T-helper 9 cell (primary cell): ENCODE results near the gene IQSEC3.
"Not testable (repeated sequence)": the region's sequence is repeated elsewhere in the genome, so short reads cannot be mapped to it uniquely, and the experiment has no call there.

Experiments used
- DNase-seq: peaks from one replicate; pipeline ENCODE4 v3.0.0-alpha.2; 2020

Gene IQSEC3

GRCh38 chr12:113347-113746 is 46.8 kb downstream of the IQSEC3 start:
- DNase-seq = no peak

DNA sequence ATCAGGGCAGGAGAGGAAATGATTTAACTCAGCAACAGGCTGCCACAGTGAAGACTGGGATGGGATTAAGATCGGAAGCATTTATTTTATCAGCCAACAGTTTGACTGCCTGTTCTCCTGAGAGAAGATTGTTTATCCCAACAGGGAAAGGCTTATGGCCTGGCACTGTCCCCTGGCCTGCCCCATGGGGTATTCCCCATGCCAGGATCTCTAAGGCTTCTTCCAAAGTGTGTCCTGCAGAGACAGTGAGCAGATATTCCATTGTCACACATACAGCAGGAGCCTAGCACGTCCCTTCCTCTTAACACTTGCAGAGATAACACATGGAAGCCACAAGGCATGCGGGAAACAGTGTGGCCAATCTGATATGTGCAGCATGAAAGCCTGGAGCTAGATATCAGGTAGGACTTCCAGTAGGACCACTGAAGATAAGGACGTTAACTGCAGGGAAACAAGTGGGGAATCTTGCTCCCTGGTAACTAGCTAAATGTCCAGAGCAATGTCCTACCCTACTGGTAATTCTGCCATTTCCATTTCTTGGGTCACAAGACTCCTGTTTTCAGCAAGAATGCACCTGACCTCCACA is 48.2 kb downstream of the IQSEC3 start:
- no peak for DNase-seq

DNA sequence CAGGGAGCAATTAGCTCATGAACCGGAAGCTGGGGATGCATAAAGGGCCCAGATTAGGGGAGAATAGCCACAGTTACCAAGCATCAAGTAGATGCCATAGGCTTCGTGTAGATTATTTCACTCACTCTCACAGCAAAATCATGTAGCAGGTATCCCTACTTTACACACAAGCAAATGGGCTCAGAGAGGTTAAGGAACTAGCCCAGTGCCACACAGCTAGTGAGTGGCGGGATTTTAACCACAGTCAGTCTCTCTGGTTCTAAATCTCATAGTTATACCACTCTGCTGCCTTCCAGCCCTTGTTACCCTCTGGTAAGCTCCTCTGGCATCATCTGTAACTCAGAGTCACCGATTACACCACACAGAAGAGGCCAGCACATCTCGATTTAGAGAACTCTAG is 49.0 kb downstream of the IQSEC3 start:
- DNase-seq = no peak

DNA sequence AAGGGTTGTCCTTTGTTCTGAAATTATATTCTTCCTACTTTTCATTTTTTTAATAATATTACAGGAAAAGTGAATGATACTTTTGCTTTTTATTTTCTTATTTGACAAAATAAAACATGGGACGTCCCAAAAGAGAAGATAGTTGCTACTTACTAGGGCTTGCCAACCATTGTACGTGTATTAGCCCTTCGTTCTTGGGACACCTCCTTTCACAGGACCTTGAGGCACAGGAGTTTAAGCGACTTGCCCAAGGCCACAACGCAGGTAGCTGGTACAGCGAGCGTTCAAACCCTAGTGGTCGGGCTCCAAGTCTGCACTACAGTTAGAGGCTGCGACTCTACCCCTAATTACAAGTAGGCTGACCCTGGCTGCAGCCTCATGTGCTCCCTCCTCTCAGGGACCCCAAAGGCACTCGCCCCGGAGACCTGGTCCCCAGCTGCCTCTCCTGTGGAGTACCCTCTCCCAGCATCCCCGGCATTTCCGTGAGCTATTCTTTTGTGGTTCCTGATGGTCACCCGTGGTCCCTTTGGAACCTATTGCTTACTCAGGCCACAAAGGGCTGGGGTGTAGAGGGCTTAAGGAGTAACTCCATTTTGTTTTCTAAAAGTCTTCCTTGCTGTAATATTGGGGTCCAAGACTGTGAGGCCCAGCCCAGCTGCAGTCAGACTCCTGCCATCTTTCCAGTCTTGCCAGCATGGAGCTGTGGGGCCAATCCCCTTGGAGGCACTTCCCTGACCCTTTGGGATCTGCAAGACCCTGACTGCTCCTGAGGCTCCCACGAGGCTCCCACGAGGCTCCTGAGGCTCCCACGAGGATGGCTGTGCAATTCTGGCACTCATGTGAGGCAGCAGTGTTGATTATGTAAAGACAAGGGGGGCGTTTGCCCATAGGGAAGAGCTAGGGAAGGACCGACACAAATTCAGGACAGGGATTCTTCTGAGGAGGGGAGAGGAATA is 49.7 kb downstream of the IQSEC3 start:
- DNase-seq = no peak

- no peak for DNase-seq
Observed at GRCh38 chr12:117311-117710, 50.7 kb downstream of the IQSEC3 start.

GRCh38 chr12:117816-118345 is 51.3 kb downstream of the IQSEC3 start:
- DNase-seq = no peak

GRCh38 chr12:118591-118990 is 52.0 kb downstream of the IQSEC3 start:
- DNase-seq = no peak

DNA sequence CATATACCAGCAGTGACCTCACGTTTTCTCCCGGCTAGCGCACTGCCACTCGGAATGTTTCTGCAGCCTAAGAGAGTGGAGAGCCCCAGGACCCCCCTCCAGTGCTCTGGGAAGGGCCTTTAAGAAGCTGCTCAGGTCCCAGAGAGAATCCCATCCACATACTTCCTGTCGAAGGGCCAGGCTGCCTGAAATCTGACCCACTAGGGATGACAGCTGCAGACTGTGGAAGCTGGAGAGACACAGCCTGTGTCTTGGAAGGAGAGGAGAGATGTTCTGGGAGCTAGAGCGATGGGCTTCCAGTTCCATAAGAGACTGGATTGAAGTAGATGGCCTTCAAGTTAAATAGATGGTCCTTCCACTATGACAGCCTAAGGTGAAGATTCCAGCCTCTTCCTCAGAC is 54.4 kb downstream of the IQSEC3 start:
- DNase-seq = no peak

GRCh38 chr12:121647-122046 is 55.1 kb downstream of the IQSEC3 start:
- no peak for DNase-seq

DNA sequence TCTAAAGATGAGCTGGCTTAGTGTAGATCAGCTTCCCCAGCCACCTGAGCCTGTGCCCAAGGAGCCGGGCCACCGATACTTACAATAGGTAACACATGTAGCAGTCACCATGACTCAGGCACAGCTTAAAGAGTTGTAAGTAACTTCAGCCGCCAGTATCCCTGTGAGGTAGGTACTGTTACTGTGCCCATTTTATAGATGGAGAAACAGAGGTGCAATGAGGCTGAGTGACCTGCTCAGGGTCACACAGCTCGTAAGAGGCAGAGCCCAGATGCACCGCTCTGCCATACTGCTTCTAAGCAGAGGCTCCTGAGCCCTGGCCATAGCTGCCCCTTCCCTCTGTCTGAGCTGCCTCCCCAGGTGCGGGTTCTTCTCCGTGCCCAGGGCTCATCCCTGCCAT is 58.5 kb downstream of the IQSEC3 start:
- no peak for DNase-seq

GRCh38 chr12:125566-125965 is 59.0 kb downstream of the IQSEC3 start:
- no peak for DNase-seq

DNA sequence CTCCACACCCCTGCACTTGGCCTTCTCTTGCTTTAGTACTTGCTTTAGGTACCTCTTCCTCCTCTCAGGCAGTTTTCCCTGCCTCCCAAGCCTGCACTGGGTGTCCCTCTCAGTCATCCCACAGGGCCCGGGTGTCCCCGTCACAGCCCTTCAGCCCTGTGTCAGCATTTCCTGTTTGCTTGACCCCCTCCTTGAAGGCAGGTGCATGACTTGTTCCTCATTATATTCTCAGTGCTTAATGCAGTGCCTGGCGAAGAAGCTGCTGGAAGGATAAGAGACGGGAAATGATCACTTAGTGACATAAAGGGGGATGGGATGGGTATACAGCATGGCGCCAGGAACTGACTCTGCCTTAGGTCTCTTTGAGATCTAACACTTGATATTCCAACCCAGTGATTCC is 61.5 kb downstream of the IQSEC3 start:
- no peak for DNase-seq

GRCh38 chr12:129001-129400 is 62.4 kb downstream of the IQSEC3 start:
- DNase-seq = no peak

DNA sequence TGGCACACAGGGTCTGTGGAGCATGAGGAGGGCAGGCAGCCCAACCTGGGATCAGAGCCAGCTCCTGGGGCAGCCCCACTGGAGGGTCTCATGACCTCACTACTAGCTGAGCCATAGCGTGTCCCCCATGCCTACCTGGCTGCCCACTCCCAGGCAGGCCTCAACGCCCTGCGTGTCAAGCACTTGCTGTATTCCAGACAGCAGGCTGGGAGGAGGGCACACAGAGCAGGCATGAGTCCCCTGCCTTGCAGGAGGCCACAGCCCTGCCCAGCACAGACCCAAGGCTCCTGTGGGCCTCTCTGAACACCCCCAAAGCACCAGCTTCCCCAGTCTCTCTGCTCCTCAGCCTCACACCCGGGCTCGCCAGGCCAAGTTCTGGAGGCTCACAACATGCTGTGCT is 64.0 kb downstream of the IQSEC3 start:
- DNase-seq = no peak

- DNase-seq = no peak
Observed at GRCh38 chr12:131008-131407, 64.4 kb downstream of the IQSEC3 start.

DNA sequence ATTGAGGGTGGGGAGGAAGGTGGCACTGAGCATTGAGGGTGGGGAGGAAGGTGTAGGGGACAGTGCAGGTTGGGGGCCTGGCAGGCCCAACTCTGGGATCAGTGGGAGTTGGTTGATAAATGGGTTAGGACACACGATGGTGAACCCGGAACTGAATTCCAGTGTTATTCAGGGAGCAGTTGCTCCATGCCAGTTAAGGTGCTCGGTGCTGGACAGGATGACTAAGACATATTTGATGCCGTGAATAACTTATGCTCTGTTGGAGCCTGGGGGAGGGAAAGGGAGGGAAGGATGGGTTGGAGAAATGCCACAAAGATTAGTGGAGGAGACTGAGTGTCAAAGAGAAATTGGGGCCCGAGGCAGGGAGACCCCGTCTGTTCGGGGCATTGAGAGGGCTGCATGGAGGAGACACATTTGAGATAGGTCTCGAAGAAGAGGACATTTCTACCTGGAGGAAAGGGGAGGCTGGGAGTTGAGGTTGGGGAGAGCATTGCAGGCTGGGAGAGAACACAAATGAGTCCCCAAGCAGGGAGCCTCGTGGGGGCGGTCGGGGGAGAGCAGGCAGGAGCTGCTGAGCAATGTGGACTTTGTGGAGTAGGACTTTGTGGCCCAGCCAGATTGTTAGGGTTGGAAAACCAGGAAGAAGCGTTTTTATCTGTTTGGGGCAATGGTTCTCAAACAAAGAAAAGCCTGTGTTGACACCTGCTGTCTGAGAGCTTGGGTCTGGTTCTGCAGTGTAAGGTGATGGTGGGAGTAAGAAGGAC is 65.3 kb downstream of the IQSEC3 start:
- no peak for DNase-seq

DNA sequence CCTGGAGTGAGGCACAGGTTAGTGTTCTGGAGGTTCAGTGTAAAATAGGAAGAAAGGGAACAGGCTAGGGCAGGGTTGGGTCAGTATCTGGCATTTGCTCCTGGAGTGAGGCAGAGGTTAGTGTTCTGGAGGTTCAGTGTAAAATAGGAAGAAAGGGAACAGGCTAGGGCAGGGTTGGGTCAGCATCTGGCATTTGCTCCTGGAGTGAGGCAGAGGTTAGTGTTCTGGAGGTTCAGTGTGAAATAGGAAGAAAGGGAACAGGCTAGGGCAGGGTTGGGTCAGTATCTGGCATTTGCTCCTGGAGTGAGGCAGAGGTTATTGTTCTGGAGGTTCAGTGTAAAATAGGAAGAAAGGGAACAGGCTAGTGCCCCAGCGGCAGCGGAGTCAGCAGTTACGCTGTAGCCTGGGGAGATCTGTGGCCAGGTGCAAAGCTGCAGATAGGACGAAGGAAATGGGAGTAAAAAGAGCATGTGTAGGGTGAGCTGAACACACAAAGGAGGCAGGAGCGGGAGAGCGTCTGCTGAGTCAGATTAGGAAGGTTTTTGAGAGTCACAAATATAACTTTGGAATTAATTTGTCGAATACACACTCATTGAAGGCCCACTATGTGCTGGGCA is 67.2 kb downstream of the IQSEC3 start:
- not testable (repeated sequence) for DNase-seq

GRCh38 chr12:135138-135537 is 68.6 kb downstream of the IQSEC3 start:
- DNase-seq = no peak

DNA sequence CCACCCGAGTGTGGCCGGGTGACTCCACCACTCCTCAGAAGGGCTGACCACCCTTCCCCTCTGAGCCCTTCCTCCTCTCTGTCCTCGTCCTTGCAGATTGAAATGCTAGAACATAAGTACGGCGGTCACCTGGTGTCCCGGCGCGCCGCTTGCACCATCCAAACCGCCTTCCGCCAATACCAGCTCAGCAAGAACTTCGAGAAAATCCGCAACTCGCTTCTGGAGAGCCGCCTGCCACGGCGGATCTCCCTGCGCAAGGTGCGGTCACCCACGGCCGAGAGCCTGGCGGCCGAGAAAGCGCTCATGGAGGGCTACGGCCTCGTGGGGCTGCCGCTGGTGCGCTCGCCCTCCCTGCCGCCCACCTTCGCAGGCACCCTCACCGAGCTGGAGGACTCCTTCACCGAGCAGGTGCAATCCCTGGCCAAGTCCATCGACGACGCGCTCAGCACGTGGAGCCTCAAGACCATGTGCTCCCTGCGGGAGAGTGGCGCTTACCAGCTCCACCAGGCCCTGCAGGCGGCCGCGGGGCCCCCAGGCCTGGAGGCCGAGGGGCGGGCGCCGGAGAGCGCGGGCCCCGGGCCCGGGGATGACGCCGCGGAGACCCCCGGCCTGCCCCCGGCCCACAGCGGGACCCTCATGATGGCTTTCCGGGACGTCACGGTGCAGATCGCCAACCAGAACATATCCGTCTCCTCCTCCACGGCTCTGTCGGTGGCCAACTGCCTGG is 71.8 kb downstream of the IQSEC3 start:
- DNase-seq = no peak

GRCh38 chr12:138898-139534 is 72.4 kb downstream of the IQSEC3 start:
- DNase-seq = no peak

GRCh38 chr12:139585-139984 is 73.0 kb downstream of the IQSEC3 start:
- no peak for DNase-seq

DNA sequence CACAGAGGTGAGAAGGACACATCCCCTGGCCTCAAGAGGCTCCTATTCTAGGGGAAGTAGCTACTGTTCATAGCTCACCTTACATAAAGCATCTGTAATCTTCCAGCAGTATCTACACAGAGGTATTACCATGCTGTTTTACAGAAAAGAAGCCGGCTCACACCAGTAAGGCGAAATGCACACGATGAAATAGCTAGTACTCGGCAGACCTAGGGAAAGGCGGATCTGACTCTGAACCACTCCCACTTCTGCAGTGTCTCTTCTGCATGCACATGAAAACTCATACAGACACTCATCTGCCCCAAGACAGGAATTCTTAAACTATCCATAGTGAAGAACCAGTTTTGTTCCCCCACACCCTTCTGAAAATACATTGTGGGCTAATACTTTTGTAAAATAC is 73.6 kb downstream of the IQSEC3 start:
- no peak for DNase-seq
